ENCODE measurements around the gene LENG9. TPM values are rescaled to one million over a fixed set of nuclear protein-coding genes. Genes with fewer than 3 reads are reported as not detected.

Gene LENG9
- total RNA-seq, 2 donors from 2014 or later = 3.3 to 5.4 TPM

DNA sequence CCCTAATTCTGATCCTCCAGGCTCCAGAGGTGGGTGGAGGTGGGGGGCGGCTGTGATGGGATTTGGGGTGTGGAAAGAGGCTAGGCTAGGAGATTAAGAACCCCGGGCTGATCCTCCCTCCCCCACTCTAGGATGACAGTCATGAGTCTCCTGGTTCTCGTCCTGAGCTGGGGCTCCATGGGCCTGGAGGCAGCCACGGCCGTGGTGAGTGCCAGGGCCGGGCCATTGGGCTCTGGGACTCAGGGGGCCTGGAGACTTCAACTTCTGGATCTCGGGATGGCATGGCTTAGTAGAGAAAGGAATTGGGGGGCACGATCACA lies 34.4 kb downstream of the LENG9 start:
- ATAC-seq = no peak
- intact Hi-C loops (cut with DNase I) = no loop called here
- DNase-seq = no peak

DNA sequence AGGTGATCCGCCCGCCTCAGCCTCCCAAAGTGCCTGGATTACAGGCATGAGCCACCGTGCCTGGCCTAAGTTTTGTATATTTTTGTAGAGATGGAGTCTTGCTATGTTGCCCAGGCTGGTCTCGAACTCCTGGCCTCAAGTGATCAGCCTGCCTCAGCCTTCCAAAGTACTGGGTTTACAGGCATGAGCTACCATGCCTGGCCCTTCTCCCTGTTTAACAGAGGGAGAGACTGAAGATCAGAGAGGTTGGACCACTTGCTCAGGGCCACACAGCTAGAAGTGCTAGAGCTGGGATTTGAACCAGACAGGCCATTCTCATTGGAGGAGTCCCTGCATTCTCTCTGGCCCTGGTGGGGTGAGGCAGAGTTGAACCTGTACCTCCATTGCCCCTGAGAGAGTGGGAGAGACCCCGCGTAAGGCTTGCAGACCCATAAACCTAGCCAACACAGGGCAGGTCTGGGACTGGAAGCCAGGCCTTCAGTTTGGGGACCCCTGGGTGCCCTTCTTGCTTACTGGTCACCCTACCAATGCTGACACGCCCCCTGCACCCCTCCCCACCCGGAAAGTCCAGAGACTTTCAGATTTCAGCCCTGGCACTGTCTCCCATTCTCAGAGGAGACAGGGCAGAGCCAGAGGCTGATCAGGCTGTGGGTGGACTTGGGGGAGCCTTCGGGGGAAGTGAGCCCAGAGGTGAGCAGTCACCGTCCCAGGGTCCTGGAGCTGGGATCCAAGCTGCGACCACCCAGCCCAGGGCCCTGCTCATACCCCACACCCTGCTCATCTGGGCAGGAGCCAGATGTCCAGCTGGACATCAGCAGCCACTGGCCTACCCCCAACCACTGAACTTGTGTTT lies 35.0 kb downstream of the LENG9 start:
- no peak for DNase-seq

DNA sequence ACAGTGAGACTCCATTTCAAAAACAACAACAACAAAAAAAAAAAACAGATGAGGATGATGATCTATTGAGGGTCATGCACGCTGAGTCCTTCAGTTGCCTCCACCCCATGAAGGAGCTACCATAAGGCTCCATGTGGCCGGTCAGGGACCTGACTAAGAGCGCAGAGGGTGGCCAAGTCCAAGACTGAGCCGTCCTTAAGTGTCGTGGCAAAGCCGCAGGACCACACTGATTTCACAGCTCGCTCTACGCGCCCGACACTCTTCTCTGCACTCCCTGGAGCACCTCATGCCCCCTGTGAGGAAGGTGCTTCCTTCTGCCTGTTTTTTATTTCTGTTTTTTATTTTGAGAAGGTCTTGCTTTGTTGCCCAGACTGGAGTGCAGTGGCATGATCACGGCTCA lies 36.0 kb downstream of the LENG9 start:
- DNase-seq (no peak), ATAC-seq (no peak)
- intact Hi-C loops (cut with DNase I) = no loop called here

More for the DNA sequence above, 35.0 kb downstream of the LENG9 start:
- ATAC-seq = no peak
- intact Hi-C loops (cut with DNase I) = no loop called here

DNA sequence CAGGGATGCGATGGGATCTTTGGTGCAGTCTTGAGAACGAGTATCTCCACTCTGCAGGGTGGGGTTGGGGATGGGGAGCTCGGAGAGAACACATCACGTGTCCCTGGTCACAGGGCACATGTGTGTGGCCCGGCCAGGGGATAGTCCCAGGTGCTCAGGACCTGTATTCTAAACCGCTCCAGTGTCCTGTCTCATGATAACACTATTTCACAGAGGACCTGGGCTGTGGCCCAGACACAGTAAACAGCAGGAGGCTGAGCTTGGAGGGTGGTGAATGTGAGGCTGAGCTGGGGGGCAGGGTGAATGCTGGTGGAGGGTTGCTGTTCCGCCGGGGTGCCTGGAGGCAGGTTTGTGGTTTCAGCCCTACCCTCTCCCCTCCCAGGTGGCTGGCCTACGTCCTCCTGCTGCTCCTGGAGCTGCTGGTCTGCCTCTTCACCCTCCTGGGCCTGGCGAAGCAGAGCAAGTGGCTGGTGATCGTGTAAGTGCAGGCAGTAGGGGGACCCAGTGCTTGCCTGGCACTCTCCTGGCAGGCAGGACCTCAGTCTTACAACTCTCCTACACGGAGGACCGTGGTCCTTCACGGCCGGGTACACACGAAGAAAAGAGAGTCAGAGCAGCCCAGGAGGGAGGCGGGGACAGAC lies 37.2 kb downstream of the LENG9 start:
- no peak for DNase-seq
- intact Hi-C loops (cut with DNase I) = no loop called here
- no peak for ATAC-seq

DNA sequence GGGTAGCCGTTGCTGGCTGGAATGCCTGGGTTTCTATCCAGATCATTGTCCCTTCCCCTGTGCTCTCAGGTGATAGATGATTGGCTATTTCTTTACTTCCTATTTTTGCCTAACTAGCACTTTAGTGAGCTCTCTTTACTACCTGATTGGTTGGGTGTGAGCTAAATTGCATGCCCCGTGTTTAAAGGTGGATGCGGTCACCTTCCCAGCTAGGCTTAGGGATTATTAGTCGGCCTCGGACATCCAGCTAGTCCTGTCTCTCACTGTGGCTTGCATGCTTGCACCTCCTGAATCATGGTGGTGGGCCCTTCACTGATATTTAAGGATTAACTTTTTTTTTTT lies 38.2 kb downstream of the LENG9 start:
- DNase-seq = no peak
- ATAC-seq = no peak
- intact Hi-C loops (cut with DNase I) = no loop called here

DNA sequence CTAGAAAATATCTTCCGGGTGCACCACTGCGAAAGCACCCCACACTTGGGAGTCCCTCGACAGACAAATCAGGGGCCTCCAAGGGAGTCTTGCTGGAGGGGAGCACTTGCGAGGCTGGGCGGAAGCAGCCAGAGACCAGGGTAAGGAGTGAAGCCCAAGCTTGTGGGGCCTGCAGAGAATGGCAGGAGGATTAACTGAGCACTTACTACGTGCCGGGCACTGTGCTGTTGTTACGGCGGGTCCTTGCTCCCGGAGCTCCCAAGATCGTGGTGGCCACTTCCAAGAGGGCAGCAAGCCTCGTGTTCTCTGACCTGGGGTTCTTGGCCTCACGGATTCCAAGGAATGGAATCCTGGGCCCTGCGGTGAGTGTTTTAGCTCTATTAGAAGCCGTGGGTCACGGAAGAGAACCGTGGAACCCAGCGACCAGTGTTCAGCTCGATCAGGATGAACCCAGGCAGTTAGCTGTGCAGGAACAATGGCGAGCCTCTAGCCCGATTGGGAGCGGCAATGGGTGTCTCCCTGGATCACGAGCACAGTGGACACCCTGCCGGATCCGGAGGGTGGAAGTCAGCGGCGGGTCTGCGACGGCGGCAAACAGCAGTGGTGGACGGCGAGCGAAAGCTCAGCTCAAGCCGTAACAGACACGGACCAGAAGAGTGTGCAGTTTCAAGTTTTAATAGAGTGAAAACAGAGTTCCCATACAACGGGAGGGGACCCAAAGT lies 38.8 kb downstream of the LENG9 start:
- intact Hi-C loops (cut with DNase I) = no loop called here
- no peak for ATAC-seq

DNA sequence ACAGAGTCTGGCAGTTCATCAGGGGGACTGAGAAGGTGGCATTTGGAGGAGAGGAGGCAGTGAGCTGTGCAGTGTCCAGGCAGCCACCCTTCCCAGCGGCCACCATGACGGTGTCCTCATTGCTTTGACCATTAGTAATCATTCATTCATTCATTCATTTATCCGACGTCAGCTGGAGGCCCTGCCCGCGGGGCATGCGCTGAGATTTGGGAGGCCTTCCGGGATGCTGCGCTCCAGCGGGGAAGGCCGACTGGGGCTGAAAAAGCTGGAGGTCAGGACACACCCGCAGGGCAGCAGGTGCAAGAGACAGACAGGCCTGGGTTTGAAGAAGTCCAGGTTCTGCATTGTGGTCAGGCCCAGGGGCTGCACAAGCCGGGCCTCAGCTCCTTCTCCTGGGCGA lies 39.4 kb downstream of the LENG9 start:
- DNase-seq (no peak), ATAC-seq (no peak)
- intact Hi-C loops (cut with DNase I) = no loop called here

More for the DNA sequence above, 38.8 kb downstream of the LENG9 start:
- DNase-seq = no peak

DNA sequence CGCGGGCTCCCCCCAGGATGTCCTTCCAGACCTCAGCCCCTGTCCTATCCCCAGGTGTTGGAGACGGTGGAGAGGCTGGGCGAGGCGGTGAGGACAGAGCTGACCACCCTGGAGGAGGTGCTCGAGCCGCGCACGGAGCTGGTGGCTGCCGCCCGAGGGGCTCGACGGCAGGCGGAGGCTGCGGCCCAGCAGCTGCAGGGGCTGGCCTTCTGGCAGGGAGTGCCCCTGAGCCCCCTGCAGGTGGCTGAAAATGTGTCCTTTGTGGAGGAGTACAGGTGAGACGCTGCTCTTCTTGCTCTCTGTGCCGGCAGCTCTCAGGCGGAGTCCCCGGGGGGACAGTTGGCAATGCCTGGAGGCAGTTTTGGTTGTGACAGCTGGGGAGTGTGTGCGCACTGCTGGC lies 41.4 kb downstream of the LENG9 start:
- ATAC-seq = no peak

DNA sequence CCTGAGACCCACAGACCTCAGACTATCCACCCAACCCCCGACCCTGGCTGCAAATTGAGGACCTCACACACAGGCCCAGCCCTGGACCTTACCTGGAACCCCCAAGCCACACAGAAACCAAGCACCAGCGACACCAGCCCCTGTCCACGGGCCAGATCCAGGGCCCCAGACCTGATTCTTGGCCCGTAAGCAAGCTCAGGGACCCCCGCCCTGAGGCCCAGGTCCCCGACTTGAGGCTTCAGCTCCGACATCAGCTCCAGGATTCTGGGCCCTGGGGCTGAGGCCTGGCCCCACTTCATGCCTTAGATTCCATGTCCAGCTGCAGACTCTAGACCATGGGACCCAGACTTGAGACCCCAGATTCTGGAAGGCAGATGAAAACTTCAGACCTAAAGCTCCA lies 42.1 kb downstream of the LENG9 start:
- ATAC-seq (no peak), DNase-seq (no peak)
- intact Hi-C loops (cut with DNase I) = no loop called here

More for the DNA sequence above, 41.4 kb downstream of the LENG9 start:
- DNase-seq = no peak
- intact Hi-C loops (cut with DNase I) = no loop called here

DNA sequence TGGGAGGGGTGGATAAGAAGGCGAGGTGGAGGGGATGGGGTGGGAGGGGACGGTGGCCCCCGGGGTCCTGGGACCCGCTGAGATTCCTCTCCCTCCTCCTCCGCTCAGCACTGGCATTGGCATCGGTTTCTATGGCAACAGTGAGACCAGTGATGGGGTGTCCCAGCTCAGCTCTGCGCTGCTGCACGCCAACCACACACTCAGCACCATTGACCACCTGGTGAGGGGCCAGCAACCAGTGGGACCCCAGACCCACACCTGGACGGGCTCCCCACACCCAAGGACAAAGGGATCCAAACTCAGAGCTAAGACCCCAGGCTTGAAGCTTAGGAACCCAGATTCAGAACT lies 42.4 kb downstream of the LENG9 start:
- intact Hi-C loops (cut with DNase I) = no loop called here
- DNase-seq (no peak), ATAC-seq (no peak)

DNA sequence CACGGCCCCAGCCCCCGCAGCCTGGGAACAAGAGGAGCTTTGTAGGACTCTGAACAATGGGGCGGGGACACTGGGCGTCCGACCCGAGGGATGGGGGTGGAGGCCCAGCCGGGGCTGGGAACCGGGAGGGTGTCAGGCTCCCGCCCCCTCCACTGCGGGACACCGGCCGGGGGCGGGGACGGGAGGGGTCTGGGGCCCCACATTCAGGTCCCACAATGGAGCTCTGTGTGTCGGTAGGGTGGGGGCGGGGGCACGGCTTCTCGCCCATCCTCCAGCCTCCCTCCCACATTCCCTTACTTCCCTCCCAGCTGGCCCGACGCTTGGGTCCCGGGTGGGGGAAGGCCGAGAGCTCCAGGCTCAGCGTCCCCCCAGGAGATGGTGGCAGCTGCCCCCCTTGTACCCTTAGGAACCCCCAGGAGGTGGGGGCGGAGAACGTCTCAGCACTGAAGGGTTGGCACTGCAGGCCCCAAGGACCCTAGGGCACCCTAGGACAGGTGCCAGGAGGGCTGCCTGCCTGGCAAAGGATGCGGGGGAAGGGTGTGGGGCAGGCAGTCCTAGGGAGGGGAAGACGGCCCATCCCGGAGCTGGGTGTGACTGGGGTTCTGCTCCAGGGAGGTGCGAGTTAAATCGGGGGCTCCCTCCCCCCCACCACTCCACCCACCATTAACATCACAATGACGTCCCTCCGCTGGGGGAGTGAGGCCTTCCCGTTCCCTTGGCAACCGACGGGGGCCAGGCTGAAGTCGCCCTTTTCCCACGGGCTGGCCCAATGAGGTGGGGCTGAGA lies 43.0 kb downstream of the LENG9 start:
- ATAC-seq (peak; percentile 54 to 77), DNase-seq (peak; percentile 71)
- intact Hi-C loops (cut with DNase I) = no loop called here

DNA sequence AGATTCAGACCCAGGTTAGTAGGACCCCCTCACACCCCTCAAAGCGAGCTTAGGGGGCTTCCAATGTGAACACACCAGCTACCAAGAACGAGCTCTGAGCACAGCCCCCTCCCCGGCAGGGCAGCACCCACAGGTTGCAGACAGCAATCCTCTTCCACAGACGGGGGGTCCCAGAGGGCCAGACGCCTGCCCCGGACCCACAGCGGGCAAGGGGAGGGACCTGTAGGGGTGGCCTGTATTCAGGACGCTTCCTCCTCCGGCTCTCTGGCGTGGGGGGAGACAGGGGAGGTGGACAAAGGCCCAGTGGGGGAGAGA lies 43.6 kb downstream of the LENG9 start:
- ATAC-seq = no peak
- no peak for DNase-seq
- intact Hi-C loops (cut with DNase I) = no loop called here

DNA sequence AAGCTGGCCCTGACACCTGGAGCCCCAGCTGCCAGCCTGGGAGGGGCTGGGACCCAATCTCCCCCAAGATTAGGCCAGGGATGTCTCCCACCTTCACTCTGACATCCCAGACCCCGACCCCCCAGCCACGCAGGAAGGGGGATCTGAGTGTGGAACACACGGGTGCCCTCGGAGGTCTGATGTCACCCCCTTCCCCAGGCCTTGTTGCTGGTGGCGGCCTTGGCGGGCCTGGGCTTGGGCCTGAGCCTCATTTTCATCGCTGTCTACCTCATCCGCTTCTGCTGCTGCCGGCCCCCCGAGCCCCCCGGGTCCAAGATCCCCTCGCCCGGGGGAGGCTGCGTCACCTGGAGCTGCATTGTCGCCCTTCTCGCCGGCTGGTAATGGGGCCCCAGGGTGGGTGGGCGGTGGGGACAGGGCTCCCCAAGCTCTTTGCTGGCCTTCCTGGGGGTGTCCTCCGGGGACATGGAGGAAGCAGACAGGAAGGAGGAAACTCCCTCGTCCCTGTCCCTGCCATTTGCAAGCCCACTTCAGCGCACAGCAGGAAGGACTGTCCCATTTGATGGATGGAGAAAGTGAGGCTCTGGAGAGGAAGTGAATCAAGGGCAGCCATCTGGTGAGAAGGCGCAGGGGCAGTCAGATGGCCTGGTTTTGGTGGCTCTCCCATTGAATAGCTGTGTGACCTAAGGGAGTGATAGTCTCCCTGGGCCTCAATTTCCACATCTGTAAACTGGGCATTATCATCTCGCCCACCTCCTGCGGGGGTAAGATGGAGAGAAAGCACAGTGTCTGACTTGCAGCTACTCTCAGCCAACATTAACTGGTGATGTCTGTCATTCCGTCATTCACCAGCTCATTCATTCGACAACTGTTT lies 44.4 kb downstream of the LENG9 start:
- ATAC-seq = no peak
- intact Hi-C loops (cut with DNase I) = no loop called here
- DNase-seq = no peak

DNA sequence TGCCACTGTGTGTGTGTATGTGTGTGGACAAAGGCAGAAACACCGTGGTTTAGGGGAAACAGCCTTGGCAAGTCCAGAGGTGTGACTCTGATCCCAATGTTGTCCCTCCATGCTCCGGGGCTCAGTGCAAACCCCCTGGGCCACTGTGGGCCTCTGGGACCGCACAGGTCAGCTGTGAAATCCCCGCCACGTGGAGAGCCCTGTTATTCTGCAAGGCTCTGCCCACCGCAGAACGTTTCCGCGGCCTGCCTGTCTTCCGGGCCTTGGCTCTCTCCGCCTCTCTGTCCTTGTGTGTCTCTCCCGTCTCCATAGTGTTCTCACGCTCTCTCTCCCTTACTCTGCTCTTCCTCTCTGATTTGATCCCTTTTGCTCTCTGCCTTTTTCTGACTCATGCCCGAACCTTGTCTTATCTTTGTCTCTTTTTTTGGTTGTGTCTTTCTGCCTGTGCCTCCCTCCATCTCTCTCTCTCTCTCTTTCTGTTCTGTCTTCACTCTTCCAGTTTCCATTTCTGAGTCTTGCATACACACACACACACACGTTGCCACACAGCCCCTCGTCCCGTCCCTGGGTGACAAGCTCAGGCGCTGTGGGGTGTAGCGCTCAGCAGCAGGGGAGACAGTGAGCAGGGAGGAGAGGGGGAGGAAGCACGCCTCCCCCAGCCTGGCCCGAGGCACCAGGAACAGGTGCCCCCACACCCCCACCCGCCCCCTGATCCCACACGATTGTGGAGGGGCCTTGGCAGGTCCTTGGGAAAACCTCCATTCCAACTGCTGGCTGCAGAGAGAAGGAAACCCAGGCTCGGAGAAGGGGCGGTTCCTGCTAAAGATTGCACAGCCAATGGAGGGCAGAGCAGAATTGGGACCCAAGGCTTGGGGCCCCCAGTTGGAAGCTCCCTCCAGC lies 45.3 kb downstream of the LENG9 start:
- DNase-seq (no peak), ATAC-seq (peak in 1 of 2 donors; percentile 33)
- intact Hi-C loops (cut with DNase I) = no loop called here

DNA sequence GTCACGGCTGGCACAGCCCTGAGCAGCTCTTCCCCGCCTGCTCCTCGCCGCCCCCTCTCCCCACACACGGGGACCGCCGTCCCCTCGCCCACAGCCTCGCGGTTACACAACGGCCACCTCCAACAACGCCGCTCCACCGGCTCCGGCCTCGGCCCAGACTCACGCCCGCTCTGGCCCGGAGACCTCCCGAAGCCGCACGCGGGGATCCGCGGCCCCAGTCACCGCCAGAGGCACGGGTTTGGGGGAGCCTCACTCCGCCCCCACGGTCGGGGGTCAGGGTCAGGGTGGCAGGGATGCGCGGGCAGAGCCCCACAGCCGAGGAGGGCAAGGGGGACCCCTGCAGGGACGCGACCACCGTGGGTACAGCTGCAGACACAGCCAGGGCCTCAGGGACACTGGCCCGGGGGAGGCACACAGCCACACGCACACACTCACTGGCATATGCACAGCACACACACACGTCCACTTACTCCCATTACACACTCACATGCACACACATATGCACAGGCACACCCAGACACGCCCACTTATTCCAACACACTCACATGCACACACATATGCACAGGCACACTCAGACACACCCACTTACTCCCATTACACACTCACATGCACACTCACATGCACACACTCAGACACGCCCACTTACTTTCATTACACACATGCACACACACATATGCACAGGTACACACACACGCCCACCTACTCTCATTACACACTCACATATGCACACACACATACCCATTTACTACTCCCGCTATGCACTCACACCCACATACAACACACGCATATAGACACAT lies 46.7 kb downstream of the LENG9 start:
- no peak for ATAC-seq
- intact Hi-C loops (cut with DNase I) = no loop called here

DNA sequence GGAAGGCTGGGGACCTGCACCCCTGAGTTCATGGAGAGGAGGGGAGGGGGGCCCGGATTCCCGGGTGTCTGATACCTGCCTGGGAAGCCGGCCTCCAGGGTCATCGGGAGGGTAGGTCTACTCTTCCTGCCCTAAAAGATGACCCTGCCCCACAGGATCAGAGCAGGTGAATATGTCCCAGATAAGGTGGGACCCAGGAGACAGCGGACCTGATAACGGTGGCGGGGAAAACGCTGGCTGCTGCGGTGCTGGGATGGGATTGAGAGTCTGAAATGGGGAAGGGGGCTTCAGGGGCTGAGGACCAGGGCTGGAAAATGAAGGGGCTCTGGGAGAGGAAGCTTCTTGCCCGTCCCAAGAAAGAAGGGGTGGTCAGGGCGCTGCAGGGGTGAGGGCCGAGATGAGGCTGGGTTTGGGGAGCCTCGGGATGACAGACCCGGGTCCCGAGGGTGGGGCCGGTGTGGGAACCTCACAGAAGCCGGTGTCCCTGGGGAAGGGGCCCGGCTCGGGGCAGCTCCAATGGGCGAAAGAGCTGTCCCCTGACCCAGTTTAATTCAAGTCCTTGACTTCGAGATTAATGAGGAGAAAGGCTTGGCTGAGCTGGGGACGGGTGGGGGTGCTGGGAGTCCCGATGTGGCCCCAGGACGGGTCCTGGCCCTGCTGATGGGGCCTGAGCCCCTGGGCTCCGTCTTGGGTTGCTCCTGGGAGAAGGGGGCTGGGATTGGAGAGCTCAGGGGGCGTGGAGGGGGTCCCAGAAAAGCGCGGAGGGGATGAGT lies 47.5 kb downstream of the LENG9 start:
- DNase-seq (no peak), ATAC-seq (no peak)
- intact Hi-C loops (cut with DNase I) = no loop called here

More for the DNA sequence above, 46.7 kb downstream of the LENG9 start:
- no peak for DNase-seq
